Colonic mucosa (tissue), 4 donors: ENCODE results near the gene FNIP1. TPM values are rescaled to one million over a fixed set of nuclear protein-coding genes. Genes with fewer than 3 reads are reported as not detected.

ENCODE experiments used
- DNase-seq: peaks from one replicate; pipeline ENCODE4 v3.0.0-alpha.2; 2020
- H3K27ac ChIP-seq: fragments of 200-600 bp; one replicate; pipeline ENCODE4 v1.8.0; 2021
- H3K27me3 ChIP-seq: fragments of 200-600 bp; one replicate; pipeline ENCODE4 v1.8.0; 2021
- H3K36me3 ChIP-seq: fragments of 200-600 bp; one replicate; pipeline ENCODE4 v1.8.0; 2021
- H3K4me1 ChIP-seq: fragments of 200-600 bp; one replicate; pipeline ENCODE4 v1.8.0; 2021; ENCODE audit warnings: mild to moderate bottlenecking
- H3K4me3 ChIP-seq: fragments of 200-600 bp; one replicate; pipeline ENCODE4 v1.8.0; 2021
- H3K9ac ChIP-seq, 2 donors: one replicate each; pipeline ENCODE4 v1.7.0; 2013; ENCODE audit warnings: control low read depth in 2 of 2, low read depth in 2 of 2, low read length in 2 of 2
- H3K9me3 ChIP-seq: fragments of 200-600 bp; one replicate; pipeline ENCODE4 v1.8.0; 2021
- CTCF ChIP-seq: fragments of 200-600 bp; IDR thresholded peaks from one replicate; pipeline ENCODE4 v1.8.0; 2022; ENCODE audit warnings: antibody characterized with exemption, mild to moderate bottlenecking
- intact Hi-C: fragments of 100-400 bp; cut with DNase I; formaldehyde crosslinking; loops from one replicate; pipeline ENCODE4 v1.14.1; 2022
- total RNA-seq, 2 donors: library from RNA; stranded (reverse); fragmentation: NEBNext Ultra II Directional in 1 of 2; extraction: Animal tissue kit (Norgen Biotek cat#: 25700) in 1 of 2; gene quantifications; one replicate each; pipeline ENCODE4 v1.2.1, GENCODE V29; 2021
- donor health status: healthy.
- donor health status: DM: no; HTN: no; CAD: no.
- donor health status: DM: no; HTN: no; CAD: no.

The FNIP1 gene
- total RNA-seq, 2 donors from 2014 or later = 18.1 to 41.2 TPM

DNA sequence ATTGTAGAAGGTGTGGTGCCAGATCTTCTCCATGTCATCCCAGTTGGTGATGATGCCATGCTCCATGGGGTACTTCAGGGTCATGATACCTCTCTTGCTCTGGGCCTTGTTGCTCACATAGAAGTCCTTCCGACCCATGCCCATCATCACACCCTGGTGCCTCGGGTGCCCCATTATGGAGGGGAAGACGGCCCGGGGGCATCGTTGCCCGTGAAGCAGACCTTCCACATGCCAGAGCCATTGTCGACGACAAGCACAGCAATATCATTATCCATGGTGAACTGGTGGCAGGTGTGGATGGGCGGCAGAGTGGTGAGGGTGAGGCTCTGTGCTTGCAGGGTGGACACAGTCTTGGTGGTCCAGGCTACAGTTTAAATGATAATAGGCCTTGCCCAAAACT lies 137.0 kb downstream of the FNIP1 start:
- Histone ChIP-seq H3K27me3 (no peaks in the 10 kb centered on the region), H3K36me3 (no peaks in the 10 kb centered on the region), H3K9ac (no peak overlapping the region), H3K4me1 (no peaks in the 10 kb centered on the region), H3K9me3 (no peaks in the 10 kb centered on the region), H3K27ac (no peak overlapping the region), H3K4me3 (no peak overlapping the region)
- DNase-seq = no peak
- no peak for TF ChIP-seq CTCF
- intact Hi-C loops = no loop called here

- Histone ChIP-seq H3K4me1 (no peaks in the 10 kb centered on the region), H3K27ac (no peak overlapping the region), H3K9ac (no peak overlapping the region), H3K36me3 (no peaks in the 10 kb centered on the region), H3K4me3 (no peak overlapping the region), H3K9me3 (no peaks in the 10 kb centered on the region), H3K27me3 (no peaks in the 10 kb centered on the region)
- no peak for TF ChIP-seq CTCF
- intact Hi-C loops = no loop called here
- DNase-seq = no peak
These were observed 137.5 kb downstream of the FNIP1 start for GRCh38 chr5:131659290-131659689.

- H3K9ac ChIP-seq = no peak overlapping the region
- no peak for TF ChIP-seq CTCF
- no peaks in the 10 kb centered on the region for H3K27me3 ChIP-seq
- no peaks in the 10 kb centered on the region for H3K4me1 ChIP-seq
- no peak overlapping the region for H3K4me3 ChIP-seq
- peaks cover 7% of the 10 kb centered on the region for H3K36me3 ChIP-seq
- H3K27ac ChIP-seq = no peak overlapping the region
- no peaks in the 10 kb centered on the region for H3K9me3 ChIP-seq
- DNase-seq = no peak
- intact Hi-C loops = no loop called here
These were observed 142.0 kb downstream of the FNIP1 start for GRCh38 chr5:131654776-131655175.

- TF ChIP-seq CTCF = no peak
- Histone ChIP-seq H3K4me1 (no peaks in the 10 kb centered on the region), H3K27me3 (no peaks in the 10 kb centered on the region), H3K9ac (no peak overlapping the region), H3K36me3 (peaks cover 7% of the 10 kb centered on the region), H3K9me3 (no peaks in the 10 kb centered on the region), H3K4me3 (no peak overlapping the region), H3K27ac (no peak overlapping the region)
- DNase-seq = no peak
- intact Hi-C loops = no loop called here
These were observed 142.5 kb downstream of the FNIP1 start for GRCh38 chr5:131654309-131654708.

DNA sequence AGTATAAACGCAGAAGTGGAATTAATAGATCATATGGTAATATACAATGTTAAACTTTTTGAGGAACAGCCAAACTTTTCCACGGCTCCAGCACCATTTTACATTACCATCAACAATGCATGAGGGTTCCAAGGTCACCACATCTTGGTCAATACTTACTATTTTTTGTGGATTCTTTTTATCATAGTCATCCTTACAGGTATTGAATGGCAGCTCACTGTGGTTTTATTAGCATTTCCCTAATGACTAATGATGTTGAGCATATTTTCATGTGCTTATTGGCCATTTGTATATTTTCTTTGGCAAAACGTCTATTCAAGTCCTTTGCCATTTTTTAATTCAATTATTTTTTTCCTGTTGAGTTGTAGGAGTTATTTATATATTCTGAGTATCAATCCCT lies 147.7 kb downstream of the FNIP1 start:
- Histone ChIP-seq H3K9ac (no peak overlapping the region), H3K4me1 (no peaks in the 10 kb centered on the region), H3K27me3 (no peaks in the 10 kb centered on the region), H3K9me3 (no peaks in the 10 kb centered on the region), H3K4me3 (no peak overlapping the region), H3K27ac (no peak overlapping the region), H3K36me3 (peaks cover 7% of the 10 kb centered on the region)
- no peak for DNase-seq
- intact Hi-C loops = no loop called here
- no peak for TF ChIP-seq CTCF
